Measurements from ENCODE around the gene MYL3. TPM values are rescaled to one million over a fixed set of nuclear protein-coding genes. Genes with fewer than 3 reads are reported as not detected.
A peak's percentile ranks its signal among the peaks of the same experiment; 100 is the strongest.
"Not testable (repeated sequence)": the region's sequence is repeated elsewhere in the genome, so short reads cannot be mapped to it uniquely, and the experiment has no call there.

The MYL3 gene
- total RNA-seq, result under 1 TPM; 0.47 to 0.79 TPM
- long read RNA-seq, result 0 reads

- DNase-seq (peak in 1 of 2 donors; percentile 8), ATAC-seq (no peak)
- intact Hi-C loops (cut with DNase I, micrococcal nuclease), result no loop called here
Measured at GRCh38 chr3:46863261-46863782, at the start of gene MYL3. Gene MYL3, minus strand, starts transcription at chr3:46863444. Its CDS starts 54 bp downstream, at chr3:46863390.

DNA sequence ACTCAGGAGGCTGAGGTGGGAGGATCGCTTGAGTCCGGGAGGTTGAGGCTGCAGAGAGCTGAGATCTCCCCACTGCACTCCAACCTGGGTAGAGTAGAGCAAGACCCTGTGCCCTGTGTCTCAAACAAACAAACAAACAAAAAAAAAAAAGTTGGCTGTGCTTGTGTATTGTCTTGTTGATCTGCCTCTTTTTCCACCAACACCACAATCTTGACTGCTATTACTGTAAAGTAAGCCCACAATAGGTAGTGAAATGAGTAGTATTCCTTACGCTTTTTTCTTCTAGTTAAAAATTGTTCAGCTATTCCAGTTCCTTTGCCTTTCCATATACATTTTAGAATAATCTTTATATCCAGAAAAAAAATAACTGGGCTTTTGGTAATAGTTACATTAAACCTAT, 49.7 kb upstream of the MYL3 start:
- intact Hi-C loops (cut with DNase I, micrococcal nuclease), result loop anchor here in 1 of 2 donors (5.0 kb wide), 1 partner anchor 206 kb away; no protein-coding TSS in a partner anchor
- DNase-seq, result no peak

GRCh38 chr3:46910914-46911313, 47.7 kb upstream of the MYL3 start:
- intact Hi-C loops (cut with DNase I, micrococcal nuclease), result loop anchor here in 1 of 2 donors (5.0 kb wide), 1 partner anchor 204 kb away; no protein-coding TSS in a partner anchor
- ATAC-seq, DNase-seq: not testable (repeated sequence)

More for the DNA sequence above, 49.7 kb upstream of the MYL3 start:
- no peak for ATAC-seq

DNA sequence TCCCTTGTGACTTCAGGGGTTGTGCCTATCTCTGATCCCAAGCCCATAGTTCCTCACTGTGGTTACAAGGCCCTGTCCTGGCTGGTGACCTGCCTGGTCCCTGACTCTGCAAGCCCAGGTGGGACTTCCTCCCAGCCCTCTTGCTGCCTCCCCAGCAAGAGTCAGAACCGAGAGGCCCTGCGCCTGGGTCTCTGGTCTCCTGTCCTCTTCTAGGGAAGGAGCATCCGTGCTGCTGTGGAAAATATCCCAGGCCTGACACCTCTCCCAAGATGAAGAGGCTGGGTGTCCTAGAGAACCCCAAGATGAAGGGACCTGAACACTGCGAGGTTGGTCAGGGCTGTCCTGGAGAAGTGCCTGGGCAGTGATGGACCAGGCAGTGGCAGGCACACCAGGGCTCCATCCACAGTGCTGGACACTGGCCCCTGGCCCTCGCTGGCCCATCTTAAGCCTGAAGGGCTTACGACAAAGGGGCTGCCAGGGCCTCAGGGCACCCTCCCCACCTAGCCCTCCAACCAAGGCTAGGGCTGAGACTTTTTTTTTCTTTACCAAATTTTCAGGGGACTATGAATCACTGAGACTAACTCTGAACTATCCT, 47.0 kb upstream of the MYL3 start:
- DNase-seq (no peak), ATAC-seq (no peak)
- intact Hi-C loops (cut with DNase I, micrococcal nuclease), result loop anchor here in 1 of 2 donors (5.0 kb wide), 1 partner anchor 203 kb away; no protein-coding TSS in a partner anchor

DNA sequence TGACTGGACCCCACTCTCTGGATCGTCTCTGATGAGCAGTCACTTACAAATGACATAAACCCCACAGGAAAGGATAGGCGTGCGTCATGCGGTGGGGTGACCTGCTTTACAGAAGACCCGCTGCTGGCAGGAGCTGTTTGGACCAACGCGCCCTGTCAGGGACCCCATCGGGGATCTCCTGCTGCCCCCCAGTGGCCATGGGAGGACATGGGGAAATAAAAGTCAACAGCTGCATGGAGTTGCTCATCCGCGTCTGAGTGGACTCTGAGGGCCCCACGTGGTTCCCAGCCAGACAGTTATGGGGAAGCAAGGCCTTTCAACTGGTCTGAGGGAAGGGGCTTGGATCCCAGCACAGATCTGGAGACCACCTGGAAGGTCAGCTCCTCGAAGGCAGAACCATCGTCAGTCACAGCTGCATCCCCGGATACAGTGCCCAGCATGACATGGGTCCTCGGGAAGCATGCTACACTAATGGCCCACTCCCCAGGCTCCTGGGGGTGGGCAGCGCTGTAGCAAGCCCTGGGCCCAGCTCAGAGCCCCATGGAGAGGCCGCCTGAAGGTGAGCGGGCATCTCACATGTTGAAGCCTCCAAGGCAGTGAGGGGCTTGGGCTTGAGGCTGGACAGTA, 46.4 kb upstream of the MYL3 start:
- ATAC-seq, result peak; percentile 65
- intact Hi-C loops (cut with DNase I, micrococcal nuclease), result loop anchor here (5.0 to 10.0 kb wide), 2 partner anchors 202 to 205 kb away; partner anchors contain the start of gene TMIE (in 1 of the 2)
- peak; percentile 78 to 87 for DNase-seq

- DNase-seq (no peak), ATAC-seq (peak; percentile 10)
- intact Hi-C loops (cut with DNase I, micrococcal nuclease), result loop anchor here in 1 of 2 donors (10.0 kb wide), 1 partner anchor 204 kb away; the partner anchor contains the start of gene TMIE
Measured at GRCh38 chr3:46908986-46909534, 45.8 kb upstream of the MYL3 start.

DNA sequence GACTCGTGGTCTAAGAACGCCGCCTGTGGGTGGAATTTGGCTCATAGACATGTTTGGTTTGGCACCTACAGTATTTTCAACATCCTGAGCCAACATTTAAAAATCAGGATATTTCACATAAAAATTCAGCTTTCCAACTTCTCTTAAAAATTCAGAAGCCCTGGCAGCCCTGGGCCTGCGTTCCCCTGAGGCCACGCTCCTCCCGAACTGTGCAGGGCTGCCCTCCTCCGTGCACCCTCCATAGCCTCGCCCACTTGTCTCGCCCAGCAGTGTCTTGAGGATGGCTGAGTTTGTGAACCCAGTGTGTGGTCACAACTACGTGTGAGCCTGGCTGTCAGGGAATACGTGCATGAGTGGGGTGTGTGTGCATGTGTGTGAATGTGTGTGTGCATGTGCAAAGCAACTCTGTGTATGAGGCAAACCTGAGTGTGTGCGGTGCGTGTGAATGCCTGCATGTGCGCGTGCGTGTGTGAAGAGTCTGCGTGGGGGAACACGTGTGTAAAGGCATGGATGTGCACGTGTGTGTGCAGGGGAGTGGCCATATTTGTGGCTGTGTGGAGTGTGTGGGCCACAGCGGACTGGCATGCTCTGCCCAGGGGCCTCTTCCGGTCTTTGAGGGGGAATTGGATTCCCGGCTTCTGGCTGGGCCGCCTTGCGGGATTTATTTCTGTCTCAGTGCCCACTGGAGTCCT, 45.2 kb upstream of the MYL3 start:
- ATAC-seq (no peak), DNase-seq (no peak)
- intact Hi-C loops (cut with DNase I, micrococcal nuclease), result loop anchor here in 1 of 2 donors (10.0 kb wide), 1 partner anchor 204 kb away; the partner anchor contains the start of gene TMIE

- intact Hi-C loops (cut with DNase I, micrococcal nuclease), result loop anchor here in 1 of 2 donors (10.0 kb wide), 1 partner anchor 203 kb away; the partner anchor contains the start of gene TMIE
- DNase-seq (no peak), ATAC-seq (no peak)
Measured at GRCh38 chr3:46907960-46908293, 44.7 kb upstream of the MYL3 start.

DNA sequence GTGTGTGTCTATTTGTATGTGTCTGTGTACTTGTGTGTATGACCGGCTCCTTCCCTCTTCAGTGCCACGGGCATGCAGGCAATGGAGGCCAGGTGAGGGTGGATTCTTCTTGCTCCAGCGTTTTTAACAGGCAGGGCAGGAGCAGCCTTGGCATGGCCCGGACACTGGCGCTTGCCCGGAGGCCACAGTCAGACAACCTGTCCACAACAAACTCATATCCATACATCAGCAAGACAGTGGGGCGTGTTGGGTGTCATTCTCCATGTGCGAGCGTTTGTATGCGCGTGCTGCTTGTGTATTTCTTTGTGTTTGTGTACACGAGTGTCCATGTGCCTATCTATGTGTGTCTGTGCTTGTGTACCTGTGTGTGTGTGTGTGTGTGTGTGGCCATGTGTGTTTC, 44.0 kb upstream of the MYL3 start:
- intact Hi-C loops (cut with DNase I, micrococcal nuclease), result loop anchor here in 1 of 2 donors (10.0 kb wide), 1 partner anchor 202 kb away; the partner anchor contains the start of gene TMIE
- DNase-seq, result no peak

DNA sequence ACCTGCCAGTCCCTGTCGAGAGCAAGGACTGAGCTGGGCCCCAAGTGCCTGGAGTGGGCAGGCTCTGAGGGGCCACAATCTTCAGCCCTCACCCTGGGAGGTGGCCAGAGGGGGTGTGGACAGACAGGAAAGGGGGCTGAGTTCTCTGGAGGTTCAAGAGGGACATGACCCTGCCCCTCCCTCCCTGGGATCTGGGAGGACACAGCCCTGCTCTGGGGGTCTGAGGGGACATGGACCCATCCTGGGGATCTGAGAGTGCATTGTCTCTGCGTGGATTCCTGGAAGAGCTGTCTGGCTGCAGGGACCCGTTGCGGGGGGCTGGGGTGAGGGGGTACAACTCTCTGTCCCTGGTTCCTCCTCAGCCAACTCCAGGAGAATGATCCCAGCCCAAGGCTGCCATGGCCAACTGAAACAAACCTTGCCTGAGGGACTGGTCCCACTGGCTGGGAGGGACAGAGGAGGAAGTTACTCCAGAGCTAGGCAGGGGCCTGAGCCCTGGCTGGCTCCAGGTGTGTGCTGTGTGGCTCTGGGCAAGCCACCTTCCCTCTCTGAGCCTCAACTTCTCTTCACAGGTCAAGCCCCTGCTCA, 43.3 kb upstream of the MYL3 start:
- intact Hi-C loops (cut with DNase I, micrococcal nuclease), result loop anchor here in 1 of 2 donors (10.0 kb wide), 1 partner anchor 202 kb away; the partner anchor contains the start of gene TMIE
- no peak for ATAC-seq
- no peak for DNase-seq

More for the DNA sequence above, 44.0 kb upstream of the MYL3 start:
- no peak for ATAC-seq

- intact Hi-C loops (cut with DNase I, micrococcal nuclease), result loop anchor here in 1 of 2 donors (10.0 kb wide), 1 partner anchor 201 kb away; the partner anchor contains the start of gene TMIE
- DNase-seq (no peak), ATAC-seq (no peak)
Measured at GRCh38 chr3:46905661-46906451, 42.6 kb upstream of the MYL3 start.

DNA sequence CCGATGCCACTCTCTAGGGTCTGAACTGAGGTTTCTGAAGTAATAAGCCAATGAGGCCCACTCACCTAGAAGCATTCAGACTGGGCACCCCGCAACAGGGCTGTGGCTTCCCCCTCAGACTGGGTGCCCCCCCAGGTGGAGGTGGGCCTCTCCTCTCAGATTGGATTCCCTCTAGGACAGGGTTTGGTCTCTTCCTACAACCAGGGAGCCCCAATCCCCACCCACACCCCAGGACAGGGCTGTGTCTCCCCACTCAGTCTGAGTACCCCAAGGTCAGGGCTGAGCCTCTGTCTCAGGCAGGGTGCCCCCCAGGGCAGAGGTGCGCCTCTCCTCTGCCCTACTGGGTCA, 41.9 kb upstream of the MYL3 start:
- ATAC-seq, result no peak
- no peak for DNase-seq
- intact Hi-C loops (cut with DNase I, micrococcal nuclease), result loop anchor here in 1 of 2 donors (10.0 kb wide), 1 partner anchor 200 kb away; the partner anchor contains the start of gene TMIE

GRCh38 chr3:46904303-46905212, 41.3 kb upstream of the MYL3 start:
- intact Hi-C loops (cut with DNase I, micrococcal nuclease), result loop anchor here in 1 of 2 donors (10.0 kb wide), 1 partner anchor 200 kb away; the partner anchor contains the start of gene TMIE

GRCh38 chr3:46903341-46904302, 40.4 kb upstream of the MYL3 start:
- intact Hi-C loops (cut with DNase I, micrococcal nuclease), result loop anchor here in 1 of 2 donors (10.0 kb wide), 1 partner anchor 199 kb away; the partner anchor contains the start of gene TMIE
- no peak for ATAC-seq
- no peak for DNase-seq

More at GRCh38 chr3:46904303-46905212, 41.3 kb upstream of the MYL3 start:
- DNase-seq (no peak), ATAC-seq (no peak)

DNA sequence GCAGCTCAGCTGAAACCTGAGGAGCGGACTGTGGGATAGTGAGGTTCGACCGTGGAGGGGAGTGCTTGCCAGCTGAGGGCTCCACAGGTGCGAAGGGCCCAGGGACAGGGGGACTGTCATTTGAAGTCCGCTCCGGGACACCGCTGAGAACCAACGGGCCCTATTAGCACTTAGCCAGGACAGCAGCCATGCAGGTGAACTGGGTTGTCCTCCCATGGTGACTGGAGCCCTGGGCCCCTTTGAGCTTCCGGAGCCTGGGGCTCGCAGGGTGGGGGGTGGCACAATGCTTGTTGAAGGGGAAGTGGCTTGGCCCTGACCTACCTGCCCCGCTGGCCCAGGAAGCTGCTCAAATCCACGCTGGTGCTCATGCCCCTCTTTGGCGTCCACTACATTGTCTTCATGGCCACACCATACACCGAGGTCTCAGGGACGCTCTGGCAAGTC, 39.0 kb upstream of the MYL3 start:
- intact Hi-C loops (cut with DNase I, micrococcal nuclease), result loop anchor here in 1 of 2 donors (10.0 kb wide), 1 partner anchor 197 kb away; the partner anchor contains the start of gene TMIE
- ATAC-seq (no peak), DNase-seq (no peak)
